ENCODE results near the gene LRIT1.

- TF ChIP-seq POLR2AphosphoS5 (IDR thresholded peaks at IDR 0.05; ENCODE audit: borderline replicate concordance, low read depth, low read length), result no peak
- no peak for TF ChIP-seq FOXP2 (optimal IDR thresholded peaks at IDR 0.05; ENCODE audit: control extremely low read depth, extremely low read length, insufficient read depth)
- TF ChIP-seq EZH2 (IDR thresholded peaks at IDR 0.05), result no peak
These were observed 6.9 kb downstream of the LRIT1 start for GRCh38 chr10:84234479-84234878.

All from SK-N-MC (cell line).